Erythroblast (primary cell): ENCODE measurements around the gene ARHGEF4.

Experiments used
- GATA1 ChIP-seq: IDR thresholded peaks from 2 replicates; pipeline ENCODE4 v1.6.1; 2011; ENCODE audit warnings: low read depth, mild to moderate bottlenecking, control low read depth, low read length, moderate library complexity
- POLR2A ChIP-seq: IDR thresholded peaks from 2 replicates; pipeline ENCODE4 v1.6.1; 2011; ENCODE audit warnings: mild to moderate bottlenecking, low read length

DNA sequence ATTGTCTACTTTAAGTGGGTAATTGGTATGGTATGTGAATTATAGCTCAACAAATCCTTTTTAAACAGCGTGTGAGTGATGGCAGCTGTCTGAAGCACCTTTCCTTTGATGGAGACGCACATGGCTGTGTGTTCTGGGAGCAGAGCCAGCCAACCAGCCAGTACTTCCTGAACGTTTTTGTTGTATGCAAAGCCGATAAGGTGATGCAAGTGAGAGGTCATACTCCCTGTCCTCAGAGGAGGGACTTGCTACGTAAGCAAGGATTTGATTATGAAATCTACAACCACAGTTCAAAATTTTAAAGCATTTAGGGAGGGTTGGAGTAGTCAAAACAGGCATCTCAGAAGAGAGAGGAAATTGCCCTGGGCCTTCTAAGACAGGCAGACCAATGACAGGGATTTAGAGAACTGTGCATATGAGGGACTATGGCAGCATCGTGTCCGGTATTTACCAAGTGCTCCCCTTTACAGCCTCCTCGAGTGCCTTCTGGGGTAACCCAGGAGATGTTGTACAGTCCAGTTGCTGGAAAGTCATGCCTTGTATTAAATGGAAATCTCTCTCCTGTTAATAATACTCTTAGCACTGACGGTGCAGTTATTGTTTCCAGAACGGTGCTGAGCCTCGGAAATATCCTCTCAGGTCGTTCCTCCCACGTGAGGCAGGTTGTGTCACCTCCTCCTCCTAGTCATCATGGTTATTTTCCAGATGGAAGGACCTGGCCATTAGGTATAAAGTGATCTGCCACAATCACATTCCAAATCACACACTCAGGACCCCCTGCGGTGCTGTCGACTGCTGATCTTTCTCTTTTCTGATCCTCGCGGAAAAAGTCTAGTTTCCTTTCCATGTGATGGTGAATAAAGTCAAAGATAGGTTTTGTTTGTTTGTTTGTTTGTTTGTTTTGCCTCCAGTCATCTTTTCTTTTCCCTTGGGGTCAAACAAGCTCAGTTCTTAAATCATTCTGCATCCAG, 28.4 kb downstream of the ARHGEF4 start:
- TF ChIP-seq POLR2A, result no peak
- TF ChIP-seq GATA1, result no peak
